ENCODE data around the gene JAK2. TPM values are rescaled to one million over a fixed set of nuclear protein-coding genes. Genes with fewer than 3 reads are reported as not detected.

Gene JAK2
- total RNA-seq, 1 experiment from 2014 or later, result 1.4 TPM

DNA sequence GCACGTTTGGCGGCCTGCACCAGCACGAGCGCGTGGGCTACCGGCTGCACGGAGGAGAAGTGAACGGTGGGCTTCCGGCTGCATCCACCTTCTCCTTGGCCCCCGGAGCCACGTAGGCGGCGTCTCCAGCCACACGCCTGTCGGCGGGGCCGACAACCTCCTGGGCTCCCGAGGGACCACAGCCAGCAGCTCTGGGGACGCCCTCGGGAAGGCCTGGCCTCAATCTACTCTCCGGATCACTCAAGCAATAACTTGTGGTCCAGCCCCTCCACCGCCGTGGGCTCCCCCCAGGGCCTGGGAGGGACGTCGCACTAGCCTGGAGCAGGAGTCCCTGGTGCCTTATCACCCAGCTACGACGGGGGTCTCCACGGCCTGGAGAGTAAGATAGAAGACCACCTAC lies 126.6 kb downstream of the JAK2 start:
- H3K36me3 ChIP-seq (ENCODE audit: control insufficient read depth, insufficient read depth, low read length), result no peaks in the 10 kb centered on the region
- H3K9me3 ChIP-seq, result no peaks in the 10 kb centered on the region
- H3K27me3 ChIP-seq (replicated peaks; ENCODE audit: control insufficient read depth, insufficient read depth, low read length), result no peaks in the 10 kb centered on the region
- H3K4me3 ChIP-seq (ENCODE audit: low read depth, low read length), result no peak overlapping the region
- H3K27me3 Mint-ChIP-seq (ENCODE audit: insufficient read depth, unreplicated experiment), result no peaks in the 10 kb centered on the region
- H3K4me3 Mint-ChIP-seq (ENCODE audit: unreplicated experiment), result no peak overlapping the region
- H3K4me1 Mint-ChIP-seq (ENCODE audit: low read depth, unreplicated experiment), result no peaks in the 10 kb centered on the region
- no peaks in the 10 kb centered on the region for H3K36me3 Mint-ChIP-seq (ENCODE audit: insufficient read depth, unreplicated experiment)
- intact Hi-C loops (cut with micrococcal nuclease; ENCODE audit: unreplicated experiment), result no loop called here
- BruUV-seq (replicated peaks), result no TSS peak
- ChIA-PET POLR2A (no interaction called here), CTCF (interaction anchor here (0.5 kb wide), 1 partner anchor 44 kb away, joined by 5 read pairs; no protein-coding TSS in a partner anchor)
- DNase-seq, result no peak
- no peak overlapping the region for H3K27ac Mint-ChIP-seq (ENCODE audit: unreplicated experiment)
- H3K9me3 Mint-ChIP-seq (ENCODE audit: unreplicated experiment), result no peaks in the 10 kb centered on the region
- TF ChIP-seq, protein P1, sequence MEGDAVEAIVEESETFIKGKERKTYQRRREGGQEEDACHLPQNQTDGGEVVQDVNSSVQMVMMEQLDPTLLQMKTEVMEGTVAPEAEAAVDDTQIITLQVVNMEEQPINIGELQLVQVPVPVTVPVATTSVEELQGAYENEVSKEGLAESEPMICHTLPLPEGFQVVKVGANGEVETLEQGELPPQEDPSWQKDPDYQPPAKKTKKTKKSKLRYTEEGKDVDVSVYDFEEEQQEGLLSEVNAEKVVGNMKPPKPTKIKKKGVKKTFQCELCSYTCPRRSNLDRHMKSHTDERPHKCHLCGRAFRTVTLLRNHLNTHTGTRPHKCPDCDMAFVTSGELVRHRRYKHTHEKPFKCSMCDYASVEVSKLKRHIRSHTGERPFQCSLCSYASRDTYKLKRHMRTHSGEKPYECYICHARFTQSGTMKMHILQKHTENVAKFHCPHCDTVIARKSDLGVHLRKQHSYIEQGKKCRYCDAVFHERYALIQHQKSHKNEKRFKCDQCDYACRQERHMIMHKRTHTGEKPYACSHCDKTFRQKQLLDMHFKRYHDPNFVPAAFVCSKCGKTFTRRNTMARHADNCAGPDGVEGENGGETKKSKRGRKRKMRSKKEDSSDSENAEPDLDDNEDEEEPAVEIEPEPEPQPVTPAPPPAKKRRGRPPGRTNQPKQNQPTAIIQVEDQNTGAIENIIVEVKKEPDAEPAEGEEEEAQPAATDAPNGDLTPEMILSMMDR (IDR thresholded peaks at IDR 0.05; ENCODE audit: insufficient read depth in 1 of 2, low read depth in 1 of 2, low read length in 1 of 2, severe bottlenecking in 1 of 2, unreplicated experiment in 1 of 2), result no peak
- no peaks in the 10 kb centered on the region for H3K4me1 ChIP-seq

DNA sequence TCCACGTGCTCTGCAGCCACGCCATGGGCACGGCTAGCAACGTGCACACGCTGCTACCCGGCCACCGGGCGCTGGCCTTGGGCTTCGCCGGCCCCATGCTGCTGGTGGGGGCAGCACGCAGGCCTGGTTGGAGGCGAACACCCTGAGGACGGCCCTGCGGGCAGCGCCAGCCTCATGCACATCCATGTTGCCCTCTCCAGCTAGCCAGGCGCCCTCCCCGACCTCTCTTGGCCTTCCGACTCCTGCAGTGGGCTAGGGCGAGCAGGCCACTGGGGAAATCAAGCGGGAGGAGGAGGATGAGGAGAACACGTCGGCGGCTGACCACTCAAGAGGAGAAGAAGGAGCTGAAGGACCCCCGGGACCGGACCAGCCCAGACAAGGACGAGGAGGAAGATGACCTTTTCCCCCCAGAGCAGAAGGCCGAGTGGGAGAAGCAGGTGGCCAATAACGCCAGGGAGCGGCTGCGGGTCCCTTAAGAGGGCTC lies 127.1 kb downstream of the JAK2 start:
- H3K27me3 ChIP-seq (replicated peaks; ENCODE audit: control insufficient read depth, insufficient read depth, low read length), result no peaks in the 10 kb centered on the region
- H3K36me3 ChIP-seq (ENCODE audit: control insufficient read depth, insufficient read depth, low read length), result no peaks in the 10 kb centered on the region
- H3K4me3 ChIP-seq (ENCODE audit: low read depth, low read length), result no peak overlapping the region
- H3K27ac Mint-ChIP-seq (ENCODE audit: unreplicated experiment), result no peak overlapping the region
- H3K9me3 Mint-ChIP-seq (ENCODE audit: unreplicated experiment), result no peaks in the 10 kb centered on the region
- no peaks in the 10 kb centered on the region for H3K4me1 Mint-ChIP-seq (ENCODE audit: low read depth, unreplicated experiment)
- POLR2A ChIA-PET, result no interaction called here
- H3K27me3 Mint-ChIP-seq (ENCODE audit: insufficient read depth, unreplicated experiment), result no peaks in the 10 kb centered on the region
- TF ChIP-seq, protein P1 (IDR thresholded peaks at IDR 0.05; ENCODE audit: insufficient read depth in 1 of 2, low read depth in 1 of 2, low read length in 1 of 2, severe bottlenecking in 1 of 2, unreplicated experiment in 1 of 2), result no peak
- no peaks in the 10 kb centered on the region for H3K36me3 Mint-ChIP-seq (ENCODE audit: insufficient read depth, unreplicated experiment)
- no peaks in the 10 kb centered on the region for H3K9me3 ChIP-seq
- CTCF ChIA-PET, result no interaction called here
- BruUV-seq (replicated peaks), result no TSS peak
- no peak overlapping the region for H3K4me3 Mint-ChIP-seq (ENCODE audit: unreplicated experiment)
- DNase-seq, result no peak
- H3K4me1 ChIP-seq, result no peaks in the 10 kb centered on the region
- intact Hi-C loops (cut with micrococcal nuclease; ENCODE audit: unreplicated experiment), result no loop called here

DNA sequence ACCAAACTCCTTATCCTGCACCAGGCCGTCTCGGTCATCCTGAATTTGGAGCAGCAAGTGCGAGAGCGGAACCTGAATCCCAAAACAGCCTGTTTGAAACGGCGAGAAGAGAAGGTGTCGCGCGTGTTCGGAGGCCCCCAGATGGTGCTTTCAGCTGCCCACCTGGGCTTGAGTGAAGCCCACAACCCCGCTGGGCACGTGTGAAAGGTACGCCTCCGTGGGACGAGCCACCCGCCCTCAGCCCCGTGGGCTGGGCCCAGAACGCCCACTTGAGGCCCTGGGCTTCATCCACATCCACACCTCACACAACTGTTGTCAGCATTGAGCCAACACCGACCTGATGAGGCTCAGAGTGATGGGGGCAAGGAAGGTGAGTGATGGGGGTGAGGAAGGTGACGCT lies 127.6 kb downstream of the JAK2 start:
- BruUV-seq (replicated peaks), result no TSS peak
- no peak overlapping the region for H3K4me3 Mint-ChIP-seq (ENCODE audit: unreplicated experiment)
- H3K9me3 Mint-ChIP-seq (ENCODE audit: unreplicated experiment), result no peaks in the 10 kb centered on the region
- no peaks in the 10 kb centered on the region for H3K9me3 ChIP-seq
- CTCF ChIA-PET, result no interaction called here
- DNase-seq, result no peak
- H3K4me1 Mint-ChIP-seq (ENCODE audit: low read depth, unreplicated experiment), result no peaks in the 10 kb centered on the region
- H3K4me1 ChIP-seq, result no peaks in the 10 kb centered on the region
- no peak overlapping the region for H3K4me3 ChIP-seq (ENCODE audit: low read depth, low read length)
- H3K36me3 Mint-ChIP-seq (ENCODE audit: insufficient read depth, unreplicated experiment), result no peaks in the 10 kb centered on the region
- TF ChIP-seq, protein P1 (IDR thresholded peaks at IDR 0.05; ENCODE audit: insufficient read depth in 1 of 2, low read depth in 1 of 2, low read length in 1 of 2, severe bottlenecking in 1 of 2, unreplicated experiment in 1 of 2), result no peak
- no peaks in the 10 kb centered on the region for H3K27me3 ChIP-seq (replicated peaks; ENCODE audit: control insufficient read depth, insufficient read depth, low read length)
- H3K36me3 ChIP-seq (ENCODE audit: control insufficient read depth, insufficient read depth, low read length), result no peaks in the 10 kb centered on the region
- H3K27me3 Mint-ChIP-seq (ENCODE audit: insufficient read depth, unreplicated experiment), result no peaks in the 10 kb centered on the region
- POLR2A ChIA-PET, result no interaction called here
- H3K27ac Mint-ChIP-seq (ENCODE audit: unreplicated experiment), result no peak overlapping the region
- intact Hi-C loops (cut with micrococcal nuclease; ENCODE audit: unreplicated experiment), result no loop called here

Measured in Caco-2 (cell line).